H9 (cell line): ENCODE results near the gene COQ5. TPM values are rescaled to one million over a fixed set of nuclear protein-coding genes. Genes with fewer than 3 reads are reported as not detected.

Experiments used
- DNase-seq: peaks from one replicate; pipeline ENCODE4 v3.0.0-alpha.2; 2017
- H2AFZ ChIP-seq: one replicate; pipeline ENCODE4 v1.6.1; 2013; ENCODE audit warnings: mild to moderate bottlenecking, low read length, control low read depth, moderate library complexity
- H2AK5ac ChIP-seq: 2 replicates; pipeline ENCODE4 v1.6.1; 2013; ENCODE audit warnings: low read length, control low read depth, mixed read lengths; ENCODE audit not compliant: insufficient read length
- H2BK120ac ChIP-seq: one replicate; pipeline ENCODE4 v1.6.1; 2013; ENCODE audit warnings: low read depth, mild to moderate bottlenecking, low read length, control low read depth, inconsistent platforms; ENCODE audit not compliant: poor library complexity, severe bottlenecking
- H2BK12ac ChIP-seq: 2 replicates; pipeline ENCODE4 v1.6.1; 2013; ENCODE audit warnings: low read length, control low read depth, mixed read lengths, low read depth; ENCODE audit not compliant: insufficient read length
- H2BK15ac ChIP-seq: 2 replicates; pipeline ENCODE4 v1.6.1; 2013; ENCODE audit warnings: low read depth, low read length, control low read depth
- H2BK20ac ChIP-seq: one replicate; pipeline ENCODE4 v1.6.1; 2013; ENCODE audit warnings: low read depth, mild to moderate bottlenecking, low read length, control low read depth, inconsistent platforms; ENCODE audit not compliant: poor library complexity, severe bottlenecking
- H2BK5ac ChIP-seq: 2 replicates; pipeline ENCODE4 v1.6.1; 2013; ENCODE audit warnings: low read length, control low read depth, mixed read lengths; ENCODE audit not compliant: insufficient read length
- H3K14ac ChIP-seq: 2 replicates; pipeline ENCODE4 v1.6.1; 2013; ENCODE audit warnings: low read length, control low read depth; ENCODE audit not compliant: insufficient read depth
- H3K18ac ChIP-seq: 2 replicates; pipeline ENCODE4 v1.6.1; 2013; ENCODE audit warnings: low read depth, mild to moderate bottlenecking, mixed read lengths, low read length, control low read depth; ENCODE audit not compliant: insufficient read length
- H3K23ac ChIP-seq: 2 replicates; pipeline ENCODE4 v1.6.1; 2013; ENCODE audit warnings: low read length, control low read depth, mixed read lengths, low read depth; ENCODE audit not compliant: insufficient read length
- H3K23me2 ChIP-seq: 2 replicates; pipeline ENCODE4 v1.6.1; 2013; ENCODE audit warnings: low read depth, mild to moderate bottlenecking, mixed read lengths, low read length, control low read depth; ENCODE audit not compliant: insufficient read length, poor library complexity, severe bottlenecking
- H3K27ac ChIP-seq: 2 replicates; pipeline ENCODE4 v1.5.1; 2013; ENCODE audit warnings: low read length, control low read depth, mixed read lengths, low read depth; ENCODE audit not compliant: insufficient read length
- H3K27me3 ChIP-seq: 2 replicates; pipeline ENCODE4 v1.6.1; 2013; ENCODE audit warnings: low read length, control low read depth, inconsistent platforms; ENCODE audit not compliant: insufficient read depth
- H3K4ac ChIP-seq: 2 replicates; pipeline ENCODE4 v1.6.1; 2013; ENCODE audit warnings: low read depth, mild to moderate bottlenecking, control low read depth, inconsistent platforms, low read length, moderate library complexity
- H3K4me1 ChIP-seq: 2 replicates; pipeline ENCODE4 v1.6.1; 2013; ENCODE audit warnings: low read length, control low read depth, inconsistent platforms; ENCODE audit not compliant: insufficient read depth
- H3K4me2 ChIP-seq: 2 replicates; pipeline ENCODE4 v1.6.1; 2013; ENCODE audit warnings: low read length, control low read depth, mixed read lengths; ENCODE audit not compliant: insufficient read length, insufficient read depth
- H3K56ac ChIP-seq: 2 replicates; pipeline ENCODE4 v1.6.1; 2013; ENCODE audit warnings: low read depth, mild to moderate bottlenecking, mixed read lengths, low read length, control low read depth; ENCODE audit not compliant: insufficient read length
- H3K79me1 ChIP-seq: 2 replicates; pipeline ENCODE4 v1.6.1; 2013; ENCODE audit warnings: low read depth, mild to moderate bottlenecking, moderate library complexity, low read length, control low read depth, inconsistent platforms; ENCODE audit not compliant: insufficient read depth, poor library complexity, severe bottlenecking
- H3K79me2 ChIP-seq: 2 replicates; pipeline ENCODE4 v1.6.1; 2013; ENCODE audit warnings: low read length, control low read depth, inconsistent platforms; ENCODE audit not compliant: insufficient read depth
- H3K9ac ChIP-seq: 2 replicates; pipeline ENCODE4 v1.6.1; 2013; ENCODE audit warnings: low read length, control low read depth, mixed read lengths; ENCODE audit not compliant: insufficient read length; ENCODE audit errors: extremely low read depth
- H3K9me3 ChIP-seq: one replicate; pipeline ENCODE4 v1.6.1; 2013; ENCODE audit warnings: low read depth, low read length, inconsistent platforms; ENCODE audit not compliant: control insufficient read depth
- H3T11ph ChIP-seq: one replicate; pipeline ENCODE4 v1.6.1; 2013; ENCODE audit warnings: mild to moderate bottlenecking, low read length, control low read depth, inconsistent platforms
- H4K20me1 ChIP-seq: one replicate; pipeline ENCODE4 v1.6.1; 2013; ENCODE audit not compliant: control insufficient read depth, insufficient read length, insufficient read depth
- H4K5ac ChIP-seq: 2 replicates; pipeline ENCODE4 v1.6.1; 2013; ENCODE audit warnings: low read depth, mild to moderate bottlenecking, mixed read lengths, low read length, control low read depth; ENCODE audit not compliant: insufficient read length
- H4K8ac ChIP-seq: replicated peaks from 2 replicates; pipeline ENCODE4 v1.6.1; 2013; ENCODE audit warnings: low read length, control low read depth, mixed read lengths, low read depth; ENCODE audit not compliant: insufficient read length
- H4K91ac ChIP-seq: 2 replicates; pipeline ENCODE4 v1.6.1; 2013; ENCODE audit warnings: low read depth, mild to moderate bottlenecking, moderate library complexity, mixed read lengths, low read length, control low read depth; ENCODE audit not compliant: insufficient read length
- H3K27ac Mint-ChIP-seq, 3 experiments: 2 replicates in 2 of 3; 3 replicates in 1 of 3; pipeline ENCODE4 v1.8.0; 2020 to 2021; ENCODE audit warnings: mixed read lengths in 3 of 3, mild to moderate bottlenecking in 1 of 3, moderate library complexity in 1 of 3
- H3K27me3 Mint-ChIP-seq: 2 replicates; pipeline ENCODE4 v1.8.0; 2021; ENCODE audit warnings: low read depth, mild to moderate bottlenecking, moderate library complexity, mixed read lengths
- H3K36me3 Mint-ChIP-seq, 3 experiments: 2 replicates in 2 of 3; 3 replicates in 1 of 3; pipeline ENCODE4 v1.8.0; 2020 to 2021; ENCODE audit warnings: low read depth in 3 of 3, mixed read lengths in 3 of 3; ENCODE audit not compliant: insufficient read depth in 1 of 3
- H3K4me1 Mint-ChIP-seq, 2 experiments: 2 replicates each; pipeline ENCODE4 v1.8.0; 2020; ENCODE audit warnings: mixed read lengths in 2 of 2
- H3K4me3 Mint-ChIP-seq, 2 experiments: 2 replicates in 1 of 2; 3 replicates in 1 of 2; pipeline ENCODE4 v1.8.0; 2020 to 2021; ENCODE audit warnings: mild to moderate bottlenecking in 2 of 2, mixed read lengths in 2 of 2, moderate library complexity in 1 of 2
- H3K9me3 Mint-ChIP-seq, 2 experiments: 2 replicates in 1 of 2; 3 replicates in 1 of 2; pipeline ENCODE4 v1.8.0; 2020; ENCODE audit warnings: mild to moderate bottlenecking in 2 of 2, mixed read lengths in 2 of 2, moderate library complexity in 1 of 2
- WGBS: extraction: QIAGEN DNeasy Blood & Tissue Kit; methylation state at CpG from one replicate; pipeline ENCODE4 v1.1.7; 2013; ENCODE audit warnings: missing lambda C conversion rate, low lambda C conversion rate, mixed read lengths; ENCODE audit not compliant: insufficient read length; ENCODE audit errors: extremely low coverage; 5-methylcytosine and 5-hydroxymethylcytosine counted together
- total RNA-seq: library from RNA; stranded (reverse); gene quantifications from 2 replicates; pipeline ENCODE4 v1.2.1, GENCODE V29; 2021
- TF ChIP-seq, protein P1 (sequence below): fragments of 200-600 bp; sonication (generic); conservative IDR thresholded peaks from 3 replicates; pipeline ENCODE4 v1.8.0; 2021; ENCODE audit warnings: antibody characterized with exemption, mild to moderate bottlenecking

COQ5 gene
- total RNA-seq, 1 experiment from 2014 or later = 34.8 TPM

GRCh38 chr12:120515496-120515895, 13.5 kb downstream of the COQ5 start:
- no peaks in the 10 kb centered on the region for H3K9me3 Mint-ChIP-seq
- no peak overlapping the region for H3K14ac ChIP-seq
- H3K23me2 ChIP-seq = no peaks in the 10 kb centered on the region
- H2BK15ac ChIP-seq = no peak overlapping the region
- H3K79me2 ChIP-seq = no peaks in the 10 kb centered on the region
- no peaks in the 10 kb centered on the region for H3K4me1 ChIP-seq
- no peaks in the 10 kb centered on the region for H4K20me1 ChIP-seq
- H3K4me2 ChIP-seq = no peak overlapping the region
- no peak overlapping the region for H4K91ac ChIP-seq
- H3K27me3 Mint-ChIP-seq = no peaks in the 10 kb centered on the region
- no peak overlapping the region for H3K18ac ChIP-seq
- no peak for DNase-seq
- H3K27ac ChIP-seq = no peak overlapping the region
- no peak overlapping the region for H3K56ac ChIP-seq
- no peak overlapping the region for H3K4ac ChIP-seq
- H2AFZ ChIP-seq = no peak overlapping the region
- H2BK20ac ChIP-seq = no peak overlapping the region
- 0 out of 7 replicates have a peak overlapping the region, but pooled peaks of 1 of the 3 experiments have one; percentile 22 for H3K27ac Mint-ChIP-seq
- WGBS = no CpG with 5 or more reads among the region's 2 CpGs
- H4K8ac ChIP-seq = no peak overlapping the region
- H4K5ac ChIP-seq = no peak overlapping the region
- H3K23ac ChIP-seq = no peak overlapping the region
- H3K9me3 ChIP-seq = no peaks in the 10 kb centered on the region
- H3K79me1 ChIP-seq = no peaks in the 10 kb centered on the region
- TF ChIP-seq, protein P1, sequence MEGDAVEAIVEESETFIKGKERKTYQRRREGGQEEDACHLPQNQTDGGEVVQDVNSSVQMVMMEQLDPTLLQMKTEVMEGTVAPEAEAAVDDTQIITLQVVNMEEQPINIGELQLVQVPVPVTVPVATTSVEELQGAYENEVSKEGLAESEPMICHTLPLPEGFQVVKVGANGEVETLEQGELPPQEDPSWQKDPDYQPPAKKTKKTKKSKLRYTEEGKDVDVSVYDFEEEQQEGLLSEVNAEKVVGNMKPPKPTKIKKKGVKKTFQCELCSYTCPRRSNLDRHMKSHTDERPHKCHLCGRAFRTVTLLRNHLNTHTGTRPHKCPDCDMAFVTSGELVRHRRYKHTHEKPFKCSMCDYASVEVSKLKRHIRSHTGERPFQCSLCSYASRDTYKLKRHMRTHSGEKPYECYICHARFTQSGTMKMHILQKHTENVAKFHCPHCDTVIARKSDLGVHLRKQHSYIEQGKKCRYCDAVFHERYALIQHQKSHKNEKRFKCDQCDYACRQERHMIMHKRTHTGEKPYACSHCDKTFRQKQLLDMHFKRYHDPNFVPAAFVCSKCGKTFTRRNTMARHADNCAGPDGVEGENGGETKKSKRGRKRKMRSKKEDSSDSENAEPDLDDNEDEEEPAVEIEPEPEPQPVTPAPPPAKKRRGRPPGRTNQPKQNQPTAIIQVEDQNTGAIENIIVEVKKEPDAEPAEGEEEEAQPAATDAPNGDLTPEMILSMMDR = no peak
- H2BK12ac ChIP-seq = no peak overlapping the region
- no peaks in the 10 kb centered on the region for H3K27me3 ChIP-seq
- H2BK120ac ChIP-seq = no peak overlapping the region
- H3T11ph ChIP-seq = no peak overlapping the region
- no peak overlapping the region for H3K4me3 Mint-ChIP-seq
- H3K4me1 Mint-ChIP-seq = no peaks in the 10 kb centered on the region
- no peak overlapping the region for H3K9ac ChIP-seq
- no peak overlapping the region for H2AK5ac ChIP-seq
- no peak overlapping the region for H2BK5ac ChIP-seq
- peaks cover 10 to 38% (median 25%) of the 10 kb centered on the region in 3 experiments; a peak in 6 of 7 replicates for H3K36me3 Mint-ChIP-seq
